ENCODE data around the gene ARHGAP31.

Gene ARHGAP31

GRCh38 chr3:119401069-119401468, 106.9 kb downstream of the ARHGAP31 start:
- peak; percentile 68 for DNase-seq (ENCODE audit: low read depth)
- TF ChIP-seq, protein P1, sequence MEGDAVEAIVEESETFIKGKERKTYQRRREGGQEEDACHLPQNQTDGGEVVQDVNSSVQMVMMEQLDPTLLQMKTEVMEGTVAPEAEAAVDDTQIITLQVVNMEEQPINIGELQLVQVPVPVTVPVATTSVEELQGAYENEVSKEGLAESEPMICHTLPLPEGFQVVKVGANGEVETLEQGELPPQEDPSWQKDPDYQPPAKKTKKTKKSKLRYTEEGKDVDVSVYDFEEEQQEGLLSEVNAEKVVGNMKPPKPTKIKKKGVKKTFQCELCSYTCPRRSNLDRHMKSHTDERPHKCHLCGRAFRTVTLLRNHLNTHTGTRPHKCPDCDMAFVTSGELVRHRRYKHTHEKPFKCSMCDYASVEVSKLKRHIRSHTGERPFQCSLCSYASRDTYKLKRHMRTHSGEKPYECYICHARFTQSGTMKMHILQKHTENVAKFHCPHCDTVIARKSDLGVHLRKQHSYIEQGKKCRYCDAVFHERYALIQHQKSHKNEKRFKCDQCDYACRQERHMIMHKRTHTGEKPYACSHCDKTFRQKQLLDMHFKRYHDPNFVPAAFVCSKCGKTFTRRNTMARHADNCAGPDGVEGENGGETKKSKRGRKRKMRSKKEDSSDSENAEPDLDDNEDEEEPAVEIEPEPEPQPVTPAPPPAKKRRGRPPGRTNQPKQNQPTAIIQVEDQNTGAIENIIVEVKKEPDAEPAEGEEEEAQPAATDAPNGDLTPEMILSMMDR (IDR thresholded peaks at IDR 0.05; ENCODE audit: insufficient read depth, low read depth, low read length, missing control alignments) = no peak

DNA sequence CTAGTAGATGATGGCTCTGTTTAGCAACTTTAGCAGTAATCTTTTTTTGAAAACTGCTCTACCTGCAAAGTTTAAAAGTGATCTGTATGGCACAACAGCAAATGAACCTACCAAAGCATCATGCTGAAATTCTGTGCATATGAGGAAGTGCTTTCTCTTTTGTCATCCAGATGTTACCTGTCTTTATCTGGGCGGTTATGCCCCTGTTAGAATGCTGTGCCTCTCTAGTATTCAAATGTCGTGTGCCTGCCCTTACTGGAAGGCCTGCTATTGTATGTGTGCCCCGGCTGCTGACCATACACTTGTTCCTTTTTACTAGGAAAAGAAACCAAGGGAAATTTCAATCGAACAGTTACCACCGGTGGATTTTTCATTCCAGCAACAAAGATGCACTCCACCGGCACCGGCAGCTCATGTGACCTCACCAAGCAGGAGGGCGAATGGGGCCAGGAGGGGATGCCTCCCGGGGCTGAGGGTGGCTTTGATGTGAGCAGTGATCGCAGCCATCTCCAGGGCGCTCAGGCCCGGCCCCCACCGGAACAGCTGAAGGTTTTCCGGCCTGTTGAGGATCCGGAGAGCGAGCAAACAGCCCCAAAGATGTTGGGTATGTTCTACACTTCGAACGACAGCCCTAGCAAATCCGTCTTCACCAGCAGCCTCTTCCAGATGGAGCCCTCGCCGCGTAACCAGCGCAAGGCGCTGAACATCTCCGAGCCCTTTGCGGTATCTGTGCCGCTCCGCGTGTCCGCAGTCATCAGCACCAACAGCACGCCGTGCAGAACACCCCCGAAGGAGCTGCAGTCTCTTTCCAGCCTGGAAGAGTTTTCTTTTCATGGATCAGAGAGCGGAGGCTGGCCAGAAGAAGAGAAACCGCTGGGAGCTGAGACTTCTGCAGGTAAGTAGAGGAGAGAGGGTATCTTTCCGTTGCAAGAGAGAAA, 107.6 kb downstream of the ARHGAP31 start:
- TF ChIP-seq, protein P1 (IDR thresholded peaks at IDR 0.05; ENCODE audit: insufficient read depth, low read depth, low read length, missing control alignments) = no peak
- no peak overlapping the region; the same call in 1 of the 2 replicates for H3K4me3 ChIP-seq (ENCODE audit: low read depth, low read length)
- peak; percentile 66 for DNase-seq (ENCODE audit: low read depth)

More at GRCh38 chr3:119401069-119401468, 106.9 kb downstream of the ARHGAP31 start:
- no peak overlapping the region; the same call in 1 of the 2 replicates for H3K4me3 ChIP-seq (ENCODE audit: low read depth, low read length)

- DNase-seq (ENCODE audit: low read depth) = no peak
- TF ChIP-seq, protein P1 (IDR thresholded peaks at IDR 0.05; ENCODE audit: insufficient read depth, low read depth, low read length, missing control alignments) = no peak
- H3K4me3 ChIP-seq (ENCODE audit: low read depth, low read length) = no peak overlapping the region
These were observed 108.6 kb downstream of the ARHGAP31 start for GRCh38 chr3:119402791-119403190.

- DNase-seq (ENCODE audit: low read depth) = no peak
- TF ChIP-seq, protein P1 (IDR thresholded peaks at IDR 0.05; ENCODE audit: insufficient read depth, low read depth, low read length, missing control alignments) = no peak
These were observed 109.0 kb downstream of the ARHGAP31 start for GRCh38 chr3:119403201-119403600.

GRCh38 chr3:119405315-119405714, 111.1 kb downstream of the ARHGAP31 start:
- H3K4me3 ChIP-seq (ENCODE audit: low read depth, low read length) = no peak overlapping the region
- TF ChIP-seq, protein P1 (IDR thresholded peaks at IDR 0.05; ENCODE audit: insufficient read depth, low read depth, low read length, missing control alignments) = no peak
- no peak for DNase-seq (ENCODE audit: low read depth)

More at GRCh38 chr3:119403201-119403600, 109.0 kb downstream of the ARHGAP31 start:
- H3K4me3 ChIP-seq (ENCODE audit: low read depth, low read length) = no peak overlapping the region

GRCh38 chr3:119408243-119408950, 114.2 kb downstream of the ARHGAP31 start:
- H3K4me3 ChIP-seq (ENCODE audit: low read depth, low read length) = no peak overlapping the region
- TF ChIP-seq, protein P1 (IDR thresholded peaks at IDR 0.05; ENCODE audit: insufficient read depth, low read depth, low read length, missing control alignments) = no peak
- DNase-seq (ENCODE audit: low read depth) = peak; percentile 27
